NT2/D1 (cell line): ENCODE results near the gene RHOC.

Experiments used
- DNase-seq: peaks from one replicate; pipeline ENCODE4 v3.0.0-alpha.2; 2011; ENCODE audit warnings: low read depth, low spot score
- H3K27me3 ChIP-seq: 2 replicates; pipeline ENCODE4 v1.6.0; 2011; ENCODE audit warnings: mild to moderate bottlenecking; ENCODE audit not compliant: insufficient read length, insufficient read depth
- H3K36me3 ChIP-seq: 2 replicates; pipeline ENCODE4 v1.6.1; 2011; ENCODE audit warnings: mild to moderate bottlenecking, low read length, mixed read lengths; ENCODE audit not compliant: insufficient read depth, insufficient read length
- H3K4me1 ChIP-seq: 2 replicates; pipeline ENCODE4 v1.5.1; 2011; ENCODE audit not compliant: insufficient read depth, insufficient read length
- H3K4me3 ChIP-seq: 2 replicates; pipeline ENCODE4 v1.5.1; 2011; ENCODE audit warnings: low read depth; ENCODE audit not compliant: insufficient read length
- H3K9ac ChIP-seq: 2 replicates; pipeline ENCODE4 v1.6.0; 2011; ENCODE audit warnings: low read depth; ENCODE audit not compliant: insufficient read length
- H3K9me3 ChIP-seq: 2 replicates; pipeline ENCODE4 v1.5.1; 2011; ENCODE audit warnings: mild to moderate bottlenecking, low read length; ENCODE audit not compliant: insufficient read depth
- SUZ12 ChIP-seq: IDR thresholded peaks from 2 replicates; pipeline ENCODE4 v1.6.1; 2011; ENCODE audit not compliant: insufficient read length, insufficient read depth; ENCODE audit errors: extremely low read depth
- YY1 ChIP-seq: IDR thresholded peaks from 2 replicates; pipeline ENCODE4 v1.6.1; 2011; ENCODE audit not compliant: insufficient read length, insufficient read depth
- ZNF274 ChIP-seq: IDR thresholded peaks from 2 replicates; pipeline ENCODE4 v1.6.1; 2011; ENCODE audit warnings: mild to moderate bottlenecking, low read depth, low read length

RHOC gene

GRCh38 chr1:112706505-112707220 is at the start of gene RHOC:
Gene RHOC, minus strand, starts transcription at chr1:112707127. Its CDS starts 3,328 bp downstream, at chr1:112703799.
- no peak for TF ChIP-seq ZNF274
- TF ChIP-seq SUZ12, result no peak
- TF ChIP-seq YY1, result no peak
- peak within 1 kb of the TSS; percentile 90 for H3K9ac ChIP-seq
- no peak for DNase-seq
- peak within 1 kb of the TSS; percentile 82 for H3K4me3 ChIP-seq
- peaks cover 45% of the 10 kb centered on the region for H3K36me3 ChIP-seq
- peaks cover 21% of the 10 kb centered on the region for H3K4me1 ChIP-seq
- no peaks in the 10 kb centered on the region for H3K9me3 ChIP-seq
- H3K27me3 ChIP-seq, result peaks cover 23% of the 10 kb centered on the region

DNA sequence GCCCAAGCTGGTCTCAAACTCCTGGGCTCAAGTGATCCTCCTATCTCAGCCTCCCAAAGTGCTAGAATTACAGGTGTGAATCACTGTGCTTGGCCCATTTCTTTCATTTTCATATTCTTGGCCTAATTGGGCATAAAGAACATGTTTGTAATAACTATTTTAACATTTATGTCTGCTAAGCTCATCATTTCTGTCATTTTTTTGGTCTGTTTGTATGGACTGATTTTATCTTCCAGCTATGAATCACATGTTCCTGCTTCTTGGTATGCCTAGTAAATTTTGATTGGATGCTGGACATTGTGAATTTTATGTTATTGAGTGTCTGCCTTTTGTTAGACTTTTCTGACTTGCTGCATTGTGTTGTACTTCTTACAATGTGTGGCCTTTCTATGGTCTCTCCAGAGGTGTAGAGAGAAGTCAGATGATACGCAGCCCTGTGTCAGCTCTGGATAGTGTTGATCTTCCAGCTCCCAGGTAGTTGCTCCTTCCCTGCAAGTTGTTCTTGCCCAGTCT is 47.2 kb upstream of the RHOC start:
- TF ChIP-seq ZNF274, result no peak
- TF ChIP-seq SUZ12, result no peak
- no peak for TF ChIP-seq YY1
- H3K4me1 ChIP-seq, result peaks cover 7% of the 10 kb centered on the region
- no peaks in the 10 kb centered on the region for H3K27me3 ChIP-seq
- H3K9me3 ChIP-seq, result no peaks in the 10 kb centered on the region
- no peaks in the 10 kb centered on the region for H3K36me3 ChIP-seq
- no peak overlapping the region for H3K9ac ChIP-seq
- H3K4me3 ChIP-seq, result no peak overlapping the region
- DNase-seq, result no peak

- Histone ChIP-seq H3K9ac (no peak overlapping the region), H3K27me3 (peaks cover 28% of the 10 kb centered on the region), H3K4me3 (no peak overlapping the region), H3K36me3 (no peaks in the 10 kb centered on the region), H3K9me3 (no peaks in the 10 kb centered on the region), H3K4me1 (no peaks in the 10 kb centered on the region)
- DNase-seq, result no peak
- TF ChIP-seq YY1, result no peak
- no peak for TF ChIP-seq ZNF274
- TF ChIP-seq SUZ12, result no peak
Measured at GRCh38 chr1:112748396-112748795, 41.5 kb upstream of the RHOC start.

DNA sequence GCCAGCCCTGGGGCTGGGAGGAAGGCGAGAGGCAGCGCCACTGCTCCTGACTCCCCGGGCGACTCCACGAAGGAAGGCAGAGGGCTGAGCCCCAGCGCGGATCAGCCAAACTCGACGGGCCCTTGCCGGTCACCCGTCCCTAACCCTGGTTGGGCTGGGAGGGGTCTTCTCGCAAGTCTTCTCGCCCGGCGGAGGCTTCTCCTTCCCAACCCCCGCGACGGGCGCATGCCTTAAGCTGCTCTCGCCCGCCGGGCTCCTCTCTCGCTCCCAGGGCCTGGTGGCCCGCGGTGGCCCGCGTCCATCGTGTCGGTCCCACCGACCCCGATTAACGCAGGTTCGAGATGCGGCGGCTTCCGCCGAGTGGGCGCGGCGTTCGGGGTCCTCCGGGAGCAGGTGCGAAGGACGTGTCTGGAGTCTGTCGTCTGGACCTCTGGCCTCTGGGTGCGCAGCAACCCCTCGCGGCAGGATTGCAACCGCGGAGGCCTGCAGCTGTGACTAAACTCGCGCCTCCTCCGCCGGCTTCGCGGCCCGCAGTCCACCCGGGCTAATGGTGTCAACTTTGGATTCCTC is 37.2 kb upstream of the RHOC start:
- H3K36me3 ChIP-seq, result no peaks in the 10 kb centered on the region
- H3K4me1 ChIP-seq, result no peaks in the 10 kb centered on the region
- H3K9me3 ChIP-seq, result no peaks in the 10 kb centered on the region
- DNase-seq, result no peak
- H3K9ac ChIP-seq, result peak overlapping the region; percentile 89
- peak overlapping the region; percentile 65 for H3K4me3 ChIP-seq
- TF ChIP-seq SUZ12, result peak; percentile 67
- TF ChIP-seq ZNF274, result no peak
- TF ChIP-seq YY1, result no peak
- peaks cover 58% of the 10 kb centered on the region for H3K27me3 ChIP-seq

GRCh38 chr1:112743174-112744008 is 36.5 kb upstream of the RHOC start:
- no peak for DNase-seq

DNA sequence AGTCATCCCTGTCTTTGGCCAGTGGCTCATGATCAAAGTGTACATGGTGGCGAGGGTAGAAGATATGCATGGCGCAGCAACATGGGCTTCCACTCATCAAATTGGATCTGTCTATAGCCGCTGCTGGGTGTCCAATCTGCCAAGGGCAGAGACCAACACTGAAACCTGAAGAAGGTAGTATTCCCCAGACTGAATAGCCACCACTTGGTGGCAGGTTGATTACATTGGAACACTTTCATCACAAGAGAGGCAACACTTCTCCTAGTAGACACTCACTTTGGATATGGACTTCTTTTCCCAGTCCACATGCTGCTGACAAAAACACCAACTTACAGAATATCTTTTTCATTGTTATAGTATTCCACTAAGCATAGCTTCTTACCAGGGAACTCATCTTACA is 30.6 kb upstream of the RHOC start:
- H3K27me3 ChIP-seq, result peaks cover 37% of the 10 kb centered on the region
- no peaks in the 10 kb centered on the region for H3K9me3 ChIP-seq
- TF ChIP-seq ZNF274, result no peak
- no peak for TF ChIP-seq YY1
- TF ChIP-seq SUZ12, result no peak
- H3K4me1 ChIP-seq, result no peaks in the 10 kb centered on the region
- H3K4me3 ChIP-seq, result no peak overlapping the region
- no peaks in the 10 kb centered on the region for H3K36me3 ChIP-seq
- DNase-seq, result no peak
- H3K9ac ChIP-seq, result no peak overlapping the region

More at GRCh38 chr1:112743174-112744008, 36.5 kb upstream of the RHOC start:
- Histone ChIP-seq H3K9me3 (no peaks in the 10 kb centered on the region), H3K4me1 (no peaks in the 10 kb centered on the region), H3K36me3 (no peaks in the 10 kb centered on the region), H3K27me3 (peaks cover 58% of the 10 kb centered on the region), H3K4me3 (peak overlapping the region; percentile 65), H3K9ac (peak overlapping the region; percentile 89)
- TF ChIP-seq YY1 (no peak), ZNF274 (no peak), SUZ12 (no peak)

- Histone ChIP-seq H3K36me3 (no peaks in the 10 kb centered on the region), H3K4me1 (no peaks in the 10 kb centered on the region), H3K9me3 (no peaks in the 10 kb centered on the region), H3K27me3 (peaks cover 20% of the 10 kb centered on the region), H3K9ac (no peak overlapping the region), H3K4me3 (no peak overlapping the region)
- no peak for TF ChIP-seq SUZ12
- no peak for TF ChIP-seq YY1
- no peak for TF ChIP-seq ZNF274
- no peak for DNase-seq
Measured at GRCh38 chr1:112735752-112736151, 28.8 kb upstream of the RHOC start.
